ENCODE results near the gene GTF2H4.
"Not testable (repeated sequence)": the region's sequence is repeated elsewhere in the genome, so short reads cannot be mapped to it uniquely, and the experiment has no call there.

GTF2H4 gene

GRCh38 chr6:30907758-30908591 lies at the start of gene GTF2H4:
Gene GTF2H4, plus strand, starts transcription at chr6:30908207.
- DNase-seq: peak; percentile 99

DNA sequence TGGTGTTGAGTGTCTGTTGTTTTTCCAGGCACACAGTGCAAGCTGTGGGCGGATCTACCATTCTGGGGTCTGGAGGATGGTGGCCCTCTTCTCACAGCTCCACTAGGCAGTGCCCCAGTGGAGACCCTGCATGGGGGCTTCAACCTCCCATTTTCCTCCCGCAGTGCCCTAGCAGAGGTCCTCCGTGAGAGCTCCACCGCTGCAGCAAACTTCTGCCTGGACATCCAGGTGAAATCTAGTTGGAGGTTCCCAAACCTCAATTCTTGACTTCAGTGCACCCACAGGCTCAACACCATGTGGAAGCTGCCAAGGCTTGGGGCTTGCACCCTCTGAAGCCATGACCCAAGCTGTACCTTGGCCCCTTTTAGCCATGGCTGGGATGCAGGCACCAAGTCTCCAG lies 48.3 kb upstream of the GTF2H4 start:
- DNase-seq: not testable (repeated sequence)

DNA sequence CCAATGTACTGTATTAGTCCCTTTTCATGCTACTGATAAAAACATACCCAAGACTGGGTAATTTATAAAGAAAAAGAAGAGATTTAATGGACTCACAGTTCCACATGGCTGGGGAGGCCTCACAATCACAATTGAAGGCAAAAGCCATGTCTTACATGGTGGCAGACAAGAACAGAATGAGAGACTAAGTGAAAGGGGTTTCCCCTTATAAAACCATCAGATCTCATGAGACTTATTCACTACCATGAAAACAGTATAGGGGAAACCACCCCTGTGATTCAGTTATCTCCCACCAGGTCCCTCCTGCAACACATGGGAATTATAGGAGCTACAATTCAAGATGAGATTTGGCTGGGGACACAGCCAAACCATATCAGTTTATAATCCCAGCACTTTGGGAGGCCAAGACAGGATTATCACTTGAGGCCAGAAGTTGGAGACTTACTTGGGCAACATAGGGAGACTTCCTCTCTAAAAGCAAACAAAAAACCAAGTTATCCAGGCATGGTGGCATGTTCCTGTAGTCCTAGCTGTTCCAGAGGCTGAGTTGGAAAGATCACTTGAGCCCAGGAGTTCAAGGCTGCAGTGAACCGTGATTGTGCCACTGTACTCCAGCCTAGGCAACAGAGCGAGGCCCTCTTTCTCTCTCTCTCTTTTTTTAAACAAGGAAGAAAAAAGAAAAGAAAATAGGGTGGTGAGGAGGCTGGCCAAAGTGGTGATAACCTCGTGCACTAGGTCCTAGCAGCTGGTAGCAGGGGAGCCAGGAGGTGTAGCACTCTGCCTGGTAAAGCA lies 46.6 kb upstream of the GTF2H4 start:
- DNase-seq: no peak

GRCh38 chr6:30862156-30862875 lies 45.7 kb upstream of the GTF2H4 start:
- no peak for DNase-seq

DNA sequence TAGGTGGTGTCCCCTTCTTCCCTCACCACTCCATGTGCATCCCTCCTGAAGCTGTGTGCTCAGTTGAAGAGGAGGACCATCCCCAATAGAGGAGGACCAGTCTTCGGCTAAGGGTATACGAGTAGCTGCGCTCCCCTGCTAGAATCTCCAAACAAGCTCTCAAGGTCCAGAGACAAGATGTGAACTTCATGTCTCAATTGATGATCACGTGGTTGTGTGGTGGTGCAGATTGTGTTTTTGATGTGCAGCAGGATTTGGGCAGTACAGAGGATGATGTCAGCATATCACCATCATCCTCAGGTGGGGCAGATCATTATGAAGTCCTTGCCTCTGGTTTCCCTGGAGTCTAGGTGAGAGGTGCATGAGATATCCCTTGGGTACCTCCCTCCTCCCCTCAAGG lies 43.7 kb upstream of the GTF2H4 start:
- no peak for DNase-seq

DNA sequence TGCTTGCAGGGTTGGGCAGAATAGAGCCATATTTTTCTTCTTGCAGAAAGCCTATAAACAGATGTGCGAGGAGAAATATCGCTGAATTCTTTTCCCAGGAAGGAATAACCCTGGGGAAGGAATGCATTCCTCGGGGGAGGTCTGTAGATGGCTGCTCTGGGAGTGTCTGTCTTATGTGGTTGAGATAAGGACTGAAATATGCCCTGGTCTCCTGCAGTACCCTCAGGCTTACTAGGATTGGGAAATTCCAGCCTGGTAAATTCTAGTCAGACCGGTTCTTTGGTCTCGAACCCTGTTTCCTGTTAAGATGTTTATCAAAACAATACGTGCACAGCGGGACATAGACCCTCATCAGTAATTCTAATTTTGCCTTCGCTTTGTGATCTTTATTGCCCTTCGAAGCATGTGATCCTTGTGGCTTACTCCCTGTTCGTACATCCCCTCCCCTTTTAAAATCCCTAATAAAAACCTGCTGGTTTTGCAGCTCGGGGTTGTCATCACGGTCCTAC lies 38.7 kb upstream of the GTF2H4 start:
- not testable (repeated sequence) for DNase-seq

DNA sequence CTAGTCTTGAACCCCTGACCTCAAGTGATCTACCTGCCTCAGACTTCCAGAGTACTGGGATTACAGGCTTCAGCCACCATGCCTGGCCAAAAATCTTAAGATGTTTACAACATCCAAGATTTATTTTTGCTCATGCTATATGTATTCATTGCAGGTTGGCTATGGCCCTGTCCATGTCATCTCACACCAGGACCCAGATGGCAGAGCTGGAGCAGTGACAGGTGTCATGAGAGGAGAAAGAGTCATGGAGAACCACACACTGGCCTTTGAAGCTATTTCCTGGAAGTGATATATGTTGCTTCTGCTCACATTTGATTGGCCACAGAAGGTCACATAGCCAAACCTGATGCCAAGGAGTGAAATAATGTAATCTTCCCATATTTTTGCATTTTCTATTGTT lies 37.5 kb upstream of the GTF2H4 start:
- no peak for DNase-seq

DNA sequence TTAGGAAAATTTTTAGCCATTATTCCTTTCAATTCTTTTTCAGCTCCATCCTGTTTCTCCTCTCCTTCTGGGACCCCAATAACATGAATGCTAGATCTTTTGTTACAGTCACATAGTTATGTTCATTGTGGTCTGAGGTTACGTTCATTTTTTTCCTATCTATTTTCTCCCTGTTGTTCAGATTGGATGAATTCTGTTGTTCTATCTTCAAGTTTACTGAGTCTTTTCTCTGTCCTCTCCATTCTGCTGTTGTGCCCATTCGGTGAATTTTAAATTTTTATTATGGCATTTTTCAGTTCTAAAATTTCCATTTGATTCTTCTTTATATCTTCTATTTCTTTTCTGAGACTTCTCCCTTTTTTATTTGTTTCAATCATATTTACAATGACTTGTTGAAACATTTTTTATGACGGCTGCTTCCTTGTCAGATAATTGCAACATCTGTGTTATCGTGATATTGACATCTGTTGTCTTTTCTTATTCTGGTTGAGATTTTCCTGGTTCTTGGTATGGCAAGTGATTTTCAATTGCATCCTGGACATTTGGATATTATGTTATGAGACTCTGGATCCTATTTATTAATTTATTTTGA lies 36.3 kb upstream of the GTF2H4 start:
- no peak for DNase-seq

DNA sequence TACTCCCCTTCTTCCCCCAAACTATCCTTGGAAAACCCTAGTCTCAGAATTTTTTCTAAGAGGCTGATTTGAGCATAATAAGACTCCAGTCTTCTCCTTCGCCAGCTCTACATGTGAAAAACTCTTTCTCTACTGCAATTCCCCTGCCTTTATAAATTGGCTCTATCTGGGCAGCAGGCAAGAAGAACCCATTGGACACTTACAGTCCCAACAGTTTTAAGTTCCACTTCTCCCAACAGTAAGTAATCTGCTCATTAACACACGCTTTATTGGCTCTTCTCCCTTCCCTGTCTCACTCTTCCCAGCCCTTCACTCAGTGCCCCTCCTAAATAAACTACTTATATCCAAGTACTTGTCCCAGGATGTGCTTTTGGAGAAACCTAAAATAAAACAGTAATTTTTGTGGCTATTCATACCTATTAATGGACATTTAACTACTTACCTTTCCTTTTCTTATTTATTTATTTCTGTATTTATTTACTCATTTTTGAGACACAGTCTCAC lies 34.8 kb upstream of the GTF2H4 start:
- no peak for DNase-seq

- DNase-seq: not testable (repeated sequence)
Observed at GRCh38 chr6:30873795-30874194, 34.2 kb upstream of the GTF2H4 start.

- no peak for DNase-seq
Observed at GRCh38 chr6:30875244-30876038, 32.6 kb upstream of the GTF2H4 start.

DNA sequence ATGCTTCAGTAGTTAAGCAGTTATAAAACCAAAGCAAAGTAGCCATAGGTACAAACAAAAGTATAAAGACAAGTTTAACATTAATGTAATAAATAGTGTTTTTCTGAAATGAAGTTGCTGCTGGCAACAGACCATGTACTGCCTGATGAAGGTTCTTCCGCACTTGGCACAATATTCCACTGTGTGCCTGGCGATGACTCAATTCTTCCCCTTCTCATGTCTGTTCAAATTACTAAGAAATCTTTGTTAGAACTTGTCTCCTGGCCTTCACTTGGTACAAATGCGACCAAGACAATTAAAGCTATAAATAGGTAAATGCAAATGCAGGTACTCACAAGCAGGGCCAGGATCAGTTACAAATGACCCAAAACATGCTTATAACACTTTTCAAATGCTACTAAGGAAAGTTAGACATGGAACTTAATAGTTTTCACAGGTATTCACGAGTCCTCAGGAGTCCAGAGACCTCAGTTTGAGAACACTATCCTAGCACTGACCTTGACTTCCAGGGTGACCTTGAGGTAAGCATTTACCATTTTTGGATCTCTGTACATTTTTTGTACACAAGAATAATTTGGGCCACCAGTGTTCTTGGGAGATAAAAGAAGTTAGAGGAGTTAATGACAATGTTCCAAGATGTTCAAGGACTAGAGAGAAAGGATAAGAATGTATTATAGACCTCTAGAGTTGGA lies 31.8 kb upstream of the GTF2H4 start:
- no peak for DNase-seq

DNA sequence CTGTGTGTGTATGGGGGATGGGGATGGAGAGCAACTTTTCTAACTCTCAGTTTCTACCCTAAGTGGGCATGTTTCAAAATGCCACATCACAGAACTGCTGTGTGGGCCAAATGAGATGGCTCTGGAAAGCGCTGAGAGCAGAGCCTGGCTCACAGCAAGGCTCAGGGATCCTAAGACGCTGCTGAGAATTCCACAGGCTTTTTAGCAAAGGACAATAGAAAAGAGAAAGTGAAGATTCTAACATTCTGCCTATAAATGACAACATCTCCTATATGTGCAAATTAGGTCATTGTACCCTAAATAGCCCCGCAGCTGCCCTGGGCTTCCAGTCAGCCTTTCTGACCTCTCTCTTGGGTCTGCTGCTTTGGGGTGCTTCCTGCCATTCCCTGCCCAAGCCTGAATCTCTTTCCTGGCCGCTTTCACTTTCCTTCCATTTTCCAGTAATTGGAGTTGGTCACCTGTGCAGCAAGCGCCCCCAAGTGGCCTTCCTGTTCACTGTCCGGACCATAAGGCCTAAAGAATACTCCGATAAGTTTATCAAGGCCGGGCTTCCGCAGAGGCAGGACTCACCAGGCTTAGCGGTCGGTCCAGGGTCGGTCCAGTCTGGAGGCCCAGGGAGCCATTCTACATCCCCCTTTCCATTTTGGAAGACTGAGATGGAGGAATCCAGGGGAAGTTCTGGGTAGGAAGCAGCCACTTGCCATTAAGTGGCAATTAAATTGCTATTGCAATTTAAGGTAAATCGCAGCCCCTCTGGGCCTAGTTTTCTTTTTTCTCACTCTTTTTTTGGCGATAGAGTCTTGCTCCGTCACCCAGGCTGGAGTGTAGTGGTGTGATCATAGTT lies 30.4 kb upstream of the GTF2H4 start:
- peak; percentile 80 for DNase-seq

GRCh38 chr6:30879684-30880427 lies 28.2 kb upstream of the GTF2H4 start:
- DNase-seq: no peak

DNA sequence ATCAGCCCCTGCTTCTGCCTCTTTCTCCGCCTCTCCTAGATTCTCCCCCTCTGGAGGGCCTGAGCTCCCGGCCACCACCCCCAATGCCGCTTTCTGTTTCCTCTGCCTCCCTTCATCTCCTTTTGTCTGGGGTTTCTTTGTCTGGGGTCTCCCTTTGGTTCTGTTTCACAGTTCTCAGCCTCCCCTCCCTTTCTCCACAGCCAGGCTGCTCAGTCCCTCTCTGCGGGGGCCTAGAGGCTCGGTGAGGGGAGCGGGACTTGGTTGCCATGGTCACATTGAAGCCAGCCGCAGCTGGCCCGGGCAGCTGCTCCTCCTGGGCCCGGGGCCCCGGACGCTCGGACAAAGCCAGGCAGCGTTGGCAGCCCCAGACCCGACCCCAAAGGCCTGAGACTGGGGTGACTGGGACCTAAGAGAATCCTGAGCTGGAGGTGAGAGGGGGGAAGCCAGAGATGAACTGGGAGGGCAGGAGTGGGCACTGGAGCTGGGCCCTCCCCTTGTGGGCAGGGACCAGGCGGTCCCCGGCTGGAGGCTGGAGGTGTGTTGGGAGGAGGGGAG lies 27.2 kb upstream of the GTF2H4 start:
- no peak for DNase-seq

DNA sequence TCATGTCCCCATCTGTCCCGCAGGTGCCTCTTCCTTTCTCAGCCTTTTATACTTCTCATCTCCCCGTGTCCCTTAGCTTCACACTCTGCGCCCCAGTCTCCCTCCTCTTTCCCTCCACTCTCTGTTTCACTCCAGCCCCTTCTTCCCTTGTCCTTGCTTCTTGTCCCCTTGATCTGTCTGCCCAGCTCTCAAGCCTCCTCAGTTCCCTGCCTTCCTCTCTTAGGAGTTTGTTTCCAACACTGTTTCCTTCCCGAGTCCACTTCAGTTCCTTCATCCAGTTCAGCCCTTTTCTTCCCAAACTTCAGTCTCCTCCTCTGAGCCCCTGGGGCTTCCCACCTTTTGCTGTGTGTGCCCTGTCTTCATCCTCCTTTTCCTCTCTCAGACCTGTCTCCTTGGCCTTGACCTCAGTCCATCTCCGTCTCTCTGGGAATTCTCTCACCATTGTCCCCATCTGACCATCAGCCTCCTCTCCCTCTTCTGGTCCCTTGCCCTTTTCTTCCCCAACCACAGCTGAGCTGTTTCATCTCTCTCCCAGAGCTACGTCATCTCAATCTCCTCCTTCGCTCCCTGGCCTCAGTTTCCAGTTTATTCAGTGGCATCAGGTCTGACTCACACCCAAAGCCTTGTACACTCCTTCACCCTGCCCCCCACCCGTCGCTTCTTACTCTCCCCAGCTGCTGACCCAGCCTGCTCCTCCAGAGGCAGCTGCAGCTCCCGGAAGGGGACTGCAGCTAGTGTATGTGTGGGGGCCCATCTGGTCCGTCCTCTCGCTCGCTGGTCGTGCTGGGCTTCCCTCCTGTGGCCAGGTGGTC lies 26.4 kb upstream of the GTF2H4 start:
- no peak for DNase-seq

GRCh38 chr6:30882204-30882758 lies 25.7 kb upstream of the GTF2H4 start:
- no peak for DNase-seq
